WERI-Rb-1 (cell line): ENCODE results near the gene ANXA2.

Source experiments
- DNase-seq: peaks from one replicate; pipeline ENCODE4 v3.0.0-alpha.2; 2020
- H3K27ac ChIP-seq: fragments of 250-450 bp; sonication (Bioruptor Pico); 2 replicates; pipeline ENCODE4 v1.5.1; 2020; ENCODE audit warnings: mild to moderate bottlenecking, moderate library complexity
- H3K27me3 ChIP-seq: fragments of 250-450 bp; sonication (Bioruptor Pico); 2 replicates; pipeline ENCODE4 v1.5.1; 2021; ENCODE audit warnings: mild to moderate bottlenecking, low read depth, moderate library complexity; ENCODE audit not compliant: insufficient read depth, severe bottlenecking
- H3K36me3 ChIP-seq: fragments of 250-450 bp; sonication (Bioruptor Pico); 2 replicates; pipeline ENCODE4 v1.5.1; 2020; ENCODE audit warnings: mild to moderate bottlenecking, moderate library complexity
- H3K4me3 ChIP-seq: 2 replicates; pipeline ENCODE4 v1.5.1; 2011; ENCODE audit warnings: low read depth, mild to moderate bottlenecking, control low read depth, low read length
- H3K9me3 ChIP-seq: fragments of 250-450 bp; sonication (Bioruptor Pico); 2 replicates; pipeline ENCODE4 v1.5.1; 2021; ENCODE audit warnings: mild to moderate bottlenecking, moderate library complexity; ENCODE audit not compliant: severe bottlenecking
- TF ChIP-seq, protein P1 (sequence below): IDR thresholded peaks from 2 replicates; pipeline ENCODE4 v1.5.1; 2011; ENCODE audit warnings: low read depth, mild to moderate bottlenecking, control low read depth, inconsistent platforms, low read length

Gene ANXA2

DNA sequence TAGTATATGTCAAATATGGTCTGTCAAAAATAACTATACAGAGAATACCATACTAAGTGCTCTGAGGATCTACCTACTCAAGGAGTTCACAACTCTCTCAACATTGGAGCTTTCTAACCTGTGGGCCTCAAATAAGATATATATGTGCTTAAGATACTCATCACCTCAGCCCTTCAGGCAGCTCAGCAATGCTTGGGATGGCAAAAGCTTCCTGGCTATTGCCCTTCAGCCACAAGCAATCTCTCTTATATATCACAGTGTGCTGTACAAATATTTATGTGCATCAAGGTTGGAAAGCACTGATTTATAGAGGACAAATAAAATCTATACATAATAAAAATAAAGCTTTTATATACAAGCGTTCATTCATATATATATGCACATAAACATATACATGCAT, 40.9 kb upstream of the ANXA2 start:
- Histone ChIP-seq H3K27ac (no peak overlapping the region), H3K27me3 (no peaks in the 10 kb centered on the region), H3K9me3 (no peaks in the 10 kb centered on the region), H3K4me3 (no peak overlapping the region), H3K36me3 (peaks cover 9% of the 10 kb centered on the region)
- DNase-seq = no peak
- TF ChIP-seq, protein P1, sequence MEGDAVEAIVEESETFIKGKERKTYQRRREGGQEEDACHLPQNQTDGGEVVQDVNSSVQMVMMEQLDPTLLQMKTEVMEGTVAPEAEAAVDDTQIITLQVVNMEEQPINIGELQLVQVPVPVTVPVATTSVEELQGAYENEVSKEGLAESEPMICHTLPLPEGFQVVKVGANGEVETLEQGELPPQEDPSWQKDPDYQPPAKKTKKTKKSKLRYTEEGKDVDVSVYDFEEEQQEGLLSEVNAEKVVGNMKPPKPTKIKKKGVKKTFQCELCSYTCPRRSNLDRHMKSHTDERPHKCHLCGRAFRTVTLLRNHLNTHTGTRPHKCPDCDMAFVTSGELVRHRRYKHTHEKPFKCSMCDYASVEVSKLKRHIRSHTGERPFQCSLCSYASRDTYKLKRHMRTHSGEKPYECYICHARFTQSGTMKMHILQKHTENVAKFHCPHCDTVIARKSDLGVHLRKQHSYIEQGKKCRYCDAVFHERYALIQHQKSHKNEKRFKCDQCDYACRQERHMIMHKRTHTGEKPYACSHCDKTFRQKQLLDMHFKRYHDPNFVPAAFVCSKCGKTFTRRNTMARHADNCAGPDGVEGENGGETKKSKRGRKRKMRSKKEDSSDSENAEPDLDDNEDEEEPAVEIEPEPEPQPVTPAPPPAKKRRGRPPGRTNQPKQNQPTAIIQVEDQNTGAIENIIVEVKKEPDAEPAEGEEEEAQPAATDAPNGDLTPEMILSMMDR = no peak

DNA sequence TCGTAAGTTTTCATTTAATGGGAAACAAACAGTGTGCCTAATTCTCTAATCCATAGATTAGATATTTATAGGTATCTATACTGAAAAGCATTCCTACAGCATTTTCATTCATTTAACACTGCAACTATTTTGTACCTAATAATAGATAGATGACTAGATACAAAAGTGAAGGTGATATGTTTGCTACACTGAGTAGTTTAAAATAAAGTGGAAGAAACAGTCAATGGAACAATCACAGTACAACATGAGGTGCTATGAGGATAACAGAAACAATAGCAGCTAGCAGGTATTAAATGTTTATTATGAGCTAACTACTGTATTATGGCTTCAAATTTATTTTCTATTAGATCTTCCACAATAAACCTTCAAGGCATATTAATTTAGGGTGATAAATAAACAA, 31.1 kb upstream of the ANXA2 start:
- no peaks in the 10 kb centered on the region for H3K9me3 ChIP-seq
- peaks cover 5% of the 10 kb centered on the region; the same call in 1 of the 2 replicates for H3K36me3 ChIP-seq
- no peaks in the 10 kb centered on the region for H3K27me3 ChIP-seq
- TF ChIP-seq, protein P1 = no peak
- H3K4me3 ChIP-seq = no peak overlapping the region
- no peak overlapping the region for H3K27ac ChIP-seq
- no peak for DNase-seq

DNA sequence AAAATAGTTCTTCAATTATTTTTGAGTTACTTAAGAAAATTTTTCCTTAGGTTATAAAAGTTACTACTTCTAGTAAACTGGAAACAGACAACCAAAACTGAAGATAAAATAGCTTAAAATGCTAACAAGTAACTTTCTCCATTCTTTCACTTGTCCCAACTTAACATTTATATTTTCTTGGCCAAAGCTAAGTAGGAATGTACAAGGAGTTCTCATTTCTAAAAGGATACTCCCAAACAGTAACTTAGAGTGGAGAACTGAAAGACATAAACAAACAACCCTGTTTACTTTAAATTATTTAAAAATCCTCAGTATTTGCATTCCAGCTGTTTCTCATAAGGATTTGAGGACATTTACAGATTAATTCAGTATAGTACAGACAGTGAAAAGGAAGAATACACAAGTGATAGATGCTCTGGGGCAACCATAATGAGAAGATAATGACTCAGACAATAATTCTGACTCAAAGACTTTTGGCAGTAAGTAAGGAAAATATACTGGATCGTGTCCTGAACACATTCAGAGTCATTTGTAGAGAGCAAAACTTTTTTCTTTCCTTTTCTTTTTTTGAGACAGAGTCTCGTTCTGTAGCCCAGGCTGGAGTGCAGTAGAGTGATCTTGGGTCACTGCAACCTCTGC, 29.2 kb upstream of the ANXA2 start:
- H3K27me3 ChIP-seq = no peaks in the 10 kb centered on the region
- H3K27ac ChIP-seq = no peak overlapping the region
- TF ChIP-seq, protein P1 = no peak
- no peaks in the 10 kb centered on the region for H3K9me3 ChIP-seq
- H3K4me3 ChIP-seq = no peak overlapping the region
- peaks cover 9% of the 10 kb centered on the region for H3K36me3 ChIP-seq
- no peak for DNase-seq

DNA sequence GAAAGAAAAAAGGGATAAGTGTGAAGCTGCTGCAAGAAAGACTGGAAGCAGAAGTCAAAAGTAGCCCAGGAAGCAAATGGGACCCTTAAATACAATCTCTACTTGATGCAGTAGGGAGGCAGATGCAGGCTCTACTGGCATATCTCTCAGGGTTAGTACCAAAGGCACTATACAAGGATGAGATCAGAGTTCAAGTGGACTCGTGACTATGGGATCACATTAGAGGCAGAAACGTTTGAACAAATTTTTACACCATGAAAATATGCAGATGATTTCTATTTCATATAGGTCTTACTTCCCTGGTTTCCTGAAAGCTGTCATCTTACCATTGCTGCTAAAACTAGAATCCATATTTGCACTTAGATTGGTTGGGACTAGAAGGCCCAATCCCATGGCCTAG, 27.7 kb upstream of the ANXA2 start:
- Histone ChIP-seq H3K27ac (no peak overlapping the region), H3K36me3 (peaks cover 9% of the 10 kb centered on the region), H3K27me3 (no peaks in the 10 kb centered on the region), H3K9me3 (no peaks in the 10 kb centered on the region), H3K4me3 (no peak overlapping the region)
- TF ChIP-seq, protein P1 = no peak
- no peak for DNase-seq

DNA sequence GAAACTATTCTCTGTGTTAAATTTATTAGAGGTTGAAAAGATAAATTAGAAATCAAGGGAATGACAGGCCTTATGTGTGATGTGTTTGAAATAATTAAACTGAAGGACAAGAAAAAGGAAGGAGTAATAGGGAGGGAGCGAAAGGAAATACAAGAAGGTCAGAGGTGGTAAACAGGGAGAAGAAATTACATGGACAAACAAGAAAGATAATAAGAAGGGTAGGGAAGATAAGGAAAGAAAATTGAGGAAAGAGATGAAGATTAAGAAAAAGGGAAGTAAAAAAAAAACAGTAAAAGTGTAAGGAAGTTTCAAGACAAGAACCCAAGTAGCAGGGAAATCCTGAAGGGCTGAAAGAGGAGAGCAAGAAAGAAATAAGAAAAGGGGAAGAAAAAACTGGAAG, 26.2 kb upstream of the ANXA2 start:
- peaks cover 4% of the 10 kb centered on the region for H3K36me3 ChIP-seq
- TF ChIP-seq, protein P1 = no peak
- H3K4me3 ChIP-seq = no peak overlapping the region
- H3K9me3 ChIP-seq = no peaks in the 10 kb centered on the region
- DNase-seq = no peak
- no peak overlapping the region for H3K27ac ChIP-seq
- no peaks in the 10 kb centered on the region for H3K27me3 ChIP-seq

DNA sequence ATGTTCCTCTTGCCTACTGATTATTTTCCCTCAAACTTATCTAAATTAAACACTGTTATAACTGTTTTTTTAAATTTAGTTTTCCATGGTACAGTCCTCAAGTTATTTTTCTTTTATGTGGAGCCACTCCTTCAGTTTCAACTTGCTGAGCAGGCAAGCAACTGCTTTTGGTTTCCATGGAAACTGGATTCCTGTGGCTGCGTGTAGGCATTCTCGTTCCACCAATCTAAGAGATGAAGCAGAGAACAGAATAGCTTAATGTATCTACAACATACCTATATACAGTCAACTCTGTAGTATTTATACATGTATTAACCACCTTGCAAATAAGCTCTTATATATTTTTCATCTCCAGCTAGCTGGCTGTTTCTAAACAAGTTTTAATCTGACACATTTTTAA, 25.8 kb upstream of the ANXA2 start:
- DNase-seq = no peak

More for the DNA sequence above, 25.8 kb upstream of the ANXA2 start:
- no peaks in the 10 kb centered on the region for H3K9me3 ChIP-seq
- H3K27ac ChIP-seq = no peak overlapping the region
- H3K36me3 ChIP-seq = peaks cover 4% of the 10 kb centered on the region
- no peaks in the 10 kb centered on the region for H3K27me3 ChIP-seq
- no peak overlapping the region for H3K4me3 ChIP-seq
- TF ChIP-seq, protein P1 = no peak
